ENCODE measurements around the gene MAGI2.
A peak's percentile ranks its signal among the peaks of the same experiment; 100 is the strongest.
"Not testable (repeated sequence)": the region's sequence is repeated elsewhere in the genome, so short reads cannot be mapped to it uniquely, and the experiment has no call there.

Gene MAGI2

GRCh38 chr7:78510580-78511188 is 942.8 kb downstream of the MAGI2 start:
- no peaks in the 10 kb centered on the region for H3K36me3 ChIP-seq (ENCODE audit: low read depth)
- no peak overlapping the region for H3K4me3 ChIP-seq (ENCODE audit: severe bottlenecking)
- H3K9me3 ChIP-seq (ENCODE audit: severe bottlenecking): no peaks in the 10 kb centered on the region
- no peak for DNase-seq (ENCODE audit: low spot score)
- no peaks in the 10 kb centered on the region for H3K27me3 ChIP-seq (ENCODE audit: insufficient read depth, poor library complexity, severe bottlenecking)
- TF ChIP-seq, protein P1, sequence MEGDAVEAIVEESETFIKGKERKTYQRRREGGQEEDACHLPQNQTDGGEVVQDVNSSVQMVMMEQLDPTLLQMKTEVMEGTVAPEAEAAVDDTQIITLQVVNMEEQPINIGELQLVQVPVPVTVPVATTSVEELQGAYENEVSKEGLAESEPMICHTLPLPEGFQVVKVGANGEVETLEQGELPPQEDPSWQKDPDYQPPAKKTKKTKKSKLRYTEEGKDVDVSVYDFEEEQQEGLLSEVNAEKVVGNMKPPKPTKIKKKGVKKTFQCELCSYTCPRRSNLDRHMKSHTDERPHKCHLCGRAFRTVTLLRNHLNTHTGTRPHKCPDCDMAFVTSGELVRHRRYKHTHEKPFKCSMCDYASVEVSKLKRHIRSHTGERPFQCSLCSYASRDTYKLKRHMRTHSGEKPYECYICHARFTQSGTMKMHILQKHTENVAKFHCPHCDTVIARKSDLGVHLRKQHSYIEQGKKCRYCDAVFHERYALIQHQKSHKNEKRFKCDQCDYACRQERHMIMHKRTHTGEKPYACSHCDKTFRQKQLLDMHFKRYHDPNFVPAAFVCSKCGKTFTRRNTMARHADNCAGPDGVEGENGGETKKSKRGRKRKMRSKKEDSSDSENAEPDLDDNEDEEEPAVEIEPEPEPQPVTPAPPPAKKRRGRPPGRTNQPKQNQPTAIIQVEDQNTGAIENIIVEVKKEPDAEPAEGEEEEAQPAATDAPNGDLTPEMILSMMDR (IDR thresholded peaks at IDR 0.05; ENCODE audit: poor library complexity, severe bottlenecking): peak; percentile 77
- peak; percentile 64; the same call in 2 of the 3 replicates for ATAC-seq (ENCODE audit: low read depth)
- H3K4me1 ChIP-seq (ENCODE audit: insufficient read depth, poor library complexity, severe bottlenecking): no peaks in the 10 kb centered on the region
- no peak overlapping the region for H3K27ac ChIP-seq (ENCODE audit: poor library complexity, severe bottlenecking)

GRCh38 chr7:78503301-78503700 is 950.2 kb downstream of the MAGI2 start:
- H3K4me1 ChIP-seq (ENCODE audit: insufficient read depth, poor library complexity, severe bottlenecking); H3K27ac ChIP-seq (ENCODE audit: poor library complexity, severe bottlenecking); ATAC-seq (ENCODE audit: low read depth); H3K27me3 ChIP-seq (ENCODE audit: insufficient read depth, poor library complexity, severe bottlenecking); H3K36me3 ChIP-seq (ENCODE audit: low read depth); H3K4me3 ChIP-seq (ENCODE audit: severe bottlenecking); DNase-seq (ENCODE audit: low spot score); H3K9me3 ChIP-seq (ENCODE audit: severe bottlenecking): not testable (repeated sequence)

DNA sequence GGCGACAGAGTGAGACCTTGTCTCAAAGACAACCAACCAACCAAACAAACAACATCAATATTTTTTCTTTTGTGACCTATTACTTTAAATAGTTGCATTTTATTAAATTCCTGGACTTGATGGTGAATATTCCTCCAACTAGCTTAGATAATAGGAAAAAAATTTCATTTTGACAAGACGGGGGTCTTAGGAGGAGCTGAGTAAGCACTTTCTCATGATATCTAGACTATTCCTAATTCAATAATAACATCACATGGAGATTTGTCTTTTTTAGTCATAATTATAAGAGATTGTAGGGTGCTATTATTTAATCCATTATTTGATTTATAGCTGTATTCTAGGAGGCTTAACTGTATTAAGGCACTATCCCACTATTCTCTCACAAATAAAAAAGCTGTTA is 952.4 kb downstream of the MAGI2 start:
- Histone ChIP-seq H3K4me1 (ENCODE audit: insufficient read depth, poor library complexity, severe bottlenecking) (no peaks in the 10 kb centered on the region), H3K9me3 (ENCODE audit: severe bottlenecking) (no peaks in the 10 kb centered on the region), H3K27me3 (ENCODE audit: insufficient read depth, poor library complexity, severe bottlenecking) (no peaks in the 10 kb centered on the region), H3K36me3 (ENCODE audit: low read depth) (no peaks in the 10 kb centered on the region), H3K27ac (ENCODE audit: poor library complexity, severe bottlenecking) (no peak overlapping the region), H3K4me3 (ENCODE audit: severe bottlenecking) (no peak overlapping the region)
- no peak for DNase-seq (ENCODE audit: low spot score)
- TF ChIP-seq, protein P1 (IDR thresholded peaks at IDR 0.05; ENCODE audit: poor library complexity, severe bottlenecking): no peak
- no peak for ATAC-seq (ENCODE audit: low read depth)

DNA sequence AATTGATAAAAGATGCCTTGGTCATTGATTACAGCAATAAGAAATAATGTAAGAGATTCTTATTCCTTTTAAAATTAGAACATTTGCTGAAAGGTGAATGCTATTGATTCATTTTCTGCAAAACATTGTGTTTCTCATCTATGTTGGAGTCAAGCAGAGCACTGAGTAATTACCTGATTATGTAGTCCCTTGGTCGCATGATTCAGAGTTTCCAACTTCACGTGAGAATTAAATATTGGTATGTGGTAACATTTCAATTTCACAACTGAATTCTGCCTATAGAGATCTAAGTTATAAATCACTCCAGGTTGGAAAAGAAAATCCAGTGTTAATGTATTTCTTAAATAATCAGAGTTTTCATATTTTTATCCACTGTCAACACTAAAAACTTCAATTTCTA is 953.5 kb downstream of the MAGI2 start:
- Histone ChIP-seq H3K27me3 (ENCODE audit: insufficient read depth, poor library complexity, severe bottlenecking) (no peaks in the 10 kb centered on the region), H3K36me3 (ENCODE audit: low read depth) (no peaks in the 10 kb centered on the region), H3K9me3 (ENCODE audit: severe bottlenecking) (no peaks in the 10 kb centered on the region), H3K27ac (ENCODE audit: poor library complexity, severe bottlenecking) (no peak overlapping the region), H3K4me3 (ENCODE audit: severe bottlenecking) (no peak overlapping the region), H3K4me1 (ENCODE audit: insufficient read depth, poor library complexity, severe bottlenecking) (no peaks in the 10 kb centered on the region)
- DNase-seq (ENCODE audit: low spot score) (no peak), ATAC-seq (ENCODE audit: low read depth) (no peak)
- TF ChIP-seq, protein P1 (IDR thresholded peaks at IDR 0.05; ENCODE audit: poor library complexity, severe bottlenecking): no peak

DNA sequence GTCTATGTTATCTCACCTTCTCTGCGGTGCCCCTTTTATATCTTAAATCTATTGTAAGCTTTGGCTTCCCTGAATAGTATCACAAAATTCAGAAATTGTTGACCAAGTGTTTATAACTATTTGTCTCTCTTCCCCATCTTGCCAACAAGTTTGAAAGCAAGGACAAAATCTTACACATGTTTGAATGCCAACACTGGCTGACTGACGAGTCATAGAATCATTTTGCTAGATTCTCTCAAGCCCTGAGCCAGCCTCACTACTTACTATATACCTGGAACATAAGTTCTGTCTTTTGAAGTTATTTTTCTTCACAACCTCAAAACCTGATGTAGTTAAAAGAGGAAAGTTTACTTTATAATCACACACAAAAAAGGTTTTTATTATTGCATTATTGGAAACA is 954.2 kb downstream of the MAGI2 start:
- Histone ChIP-seq H3K4me3 (ENCODE audit: severe bottlenecking) (no peak overlapping the region), H3K27me3 (ENCODE audit: insufficient read depth, poor library complexity, severe bottlenecking) (no peaks in the 10 kb centered on the region), H3K9me3 (ENCODE audit: severe bottlenecking) (no peaks in the 10 kb centered on the region), H3K4me1 (ENCODE audit: insufficient read depth, poor library complexity, severe bottlenecking) (no peaks in the 10 kb centered on the region), H3K27ac (ENCODE audit: poor library complexity, severe bottlenecking) (no peak overlapping the region), H3K36me3 (ENCODE audit: low read depth) (no peaks in the 10 kb centered on the region)
- TF ChIP-seq, protein P1 (IDR thresholded peaks at IDR 0.05; ENCODE audit: poor library complexity, severe bottlenecking): no peak
- DNase-seq (ENCODE audit: low spot score) (no peak), ATAC-seq (ENCODE audit: low read depth) (no peak)
